Measurements from ENCODE around the gene SORCS2.

SORCS2 gene

DNA sequence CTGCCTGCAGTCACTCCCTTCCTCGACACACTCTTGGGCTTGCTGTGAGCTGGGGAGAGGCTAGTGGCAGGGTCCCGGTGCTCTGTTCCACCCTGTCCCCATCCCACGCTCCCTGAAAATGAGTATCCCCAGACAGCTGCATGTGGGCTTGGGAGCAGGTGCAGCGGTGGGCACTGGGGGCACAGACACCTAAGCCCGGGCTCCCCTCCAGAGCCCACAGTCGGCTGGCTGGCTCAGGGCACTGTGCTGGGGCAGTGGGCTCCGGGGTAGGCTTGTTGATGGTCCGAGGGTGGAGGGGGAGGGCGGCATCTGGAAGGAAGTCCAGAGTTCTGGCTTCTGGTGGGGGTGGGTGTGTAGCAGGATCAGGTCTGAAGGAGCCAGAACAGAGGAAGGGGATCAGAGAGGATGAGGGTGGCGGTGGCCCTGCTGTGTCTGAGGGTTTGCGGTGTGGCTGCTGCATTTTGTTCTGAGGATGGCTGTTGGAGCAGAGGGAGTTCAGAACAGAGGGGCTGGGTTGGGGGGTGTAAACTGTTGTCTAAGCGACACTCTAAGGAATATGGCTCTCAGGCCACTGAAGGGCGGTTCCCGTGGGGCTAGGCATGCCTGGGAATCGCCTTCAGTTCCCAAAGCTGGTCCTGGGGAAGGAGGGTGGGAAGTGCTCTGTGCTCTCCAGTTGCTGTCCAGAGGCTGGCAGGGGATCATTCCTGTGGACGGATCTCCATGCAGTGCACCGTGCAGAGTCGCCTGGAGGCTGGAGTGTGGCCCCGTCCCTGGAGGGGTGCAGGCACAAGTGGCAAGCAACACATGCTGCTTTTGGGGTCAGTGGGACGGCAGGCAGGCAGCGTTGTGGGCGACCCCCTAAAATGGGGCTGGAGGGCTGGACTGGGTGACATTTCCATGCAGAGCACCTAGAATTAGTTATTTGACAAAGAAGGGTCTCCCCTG lies 114.0 kb downstream of the SORCS2 start:
- no peak for DNase-seq (ENCODE audit: low spot score)

DNA sequence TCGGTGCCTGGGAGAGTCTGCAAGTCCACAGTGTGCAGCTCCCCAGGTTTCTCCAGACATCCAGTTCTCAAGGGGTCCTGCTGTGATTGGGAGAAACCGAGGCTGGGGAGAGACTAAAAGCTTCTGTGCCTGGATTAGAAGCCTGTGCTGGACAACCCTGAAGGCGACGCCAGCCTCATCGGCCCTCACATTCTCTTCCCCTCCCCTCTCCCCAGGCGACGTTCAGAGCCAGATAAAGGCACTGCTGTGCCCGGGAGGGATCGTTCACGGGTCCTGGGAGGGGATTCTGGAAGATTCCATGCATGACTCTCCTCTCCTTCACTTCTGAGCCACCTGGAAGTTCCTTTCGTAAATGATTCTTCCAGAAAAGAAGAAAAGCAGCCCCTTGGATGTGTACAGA lies 114.6 kb downstream of the SORCS2 start:
- no peak for DNase-seq (ENCODE audit: low spot score)

DNA sequence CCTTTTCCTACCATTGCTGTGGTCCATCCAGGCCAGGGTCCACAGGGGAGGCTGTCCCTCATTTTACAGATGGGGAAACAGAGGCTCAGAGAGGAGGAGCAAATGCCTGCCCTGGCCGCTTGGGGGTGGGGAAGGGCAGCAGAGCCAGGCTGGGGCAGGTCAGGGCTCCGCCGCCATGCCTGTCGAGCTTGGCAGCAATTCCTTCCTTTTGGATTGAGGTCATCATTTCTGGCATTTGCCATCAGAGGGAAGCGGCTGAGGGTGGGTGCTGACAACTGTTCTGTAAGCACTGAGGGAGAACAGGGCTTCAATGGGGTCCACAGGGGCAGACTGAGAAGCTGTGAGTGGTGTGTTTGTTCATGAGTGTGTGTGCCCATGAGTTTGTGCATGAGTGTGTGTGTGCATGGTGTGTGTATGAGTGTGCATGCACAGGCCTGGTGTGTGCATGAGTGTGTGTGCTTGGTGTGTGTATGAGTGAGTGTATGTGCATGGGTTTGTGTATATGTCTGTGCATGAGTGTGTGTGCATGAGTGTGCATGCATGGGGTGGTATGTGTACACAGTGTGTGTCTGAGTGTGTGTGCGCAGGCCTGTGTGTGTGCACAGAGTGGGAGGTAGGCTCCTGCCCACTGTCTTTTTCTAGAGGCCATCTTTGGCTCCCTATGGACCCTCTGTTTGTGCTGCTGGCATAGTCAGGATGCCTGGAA lies 115.2 kb downstream of the SORCS2 start:
- no peak for DNase-seq (ENCODE audit: low spot score)

DNA sequence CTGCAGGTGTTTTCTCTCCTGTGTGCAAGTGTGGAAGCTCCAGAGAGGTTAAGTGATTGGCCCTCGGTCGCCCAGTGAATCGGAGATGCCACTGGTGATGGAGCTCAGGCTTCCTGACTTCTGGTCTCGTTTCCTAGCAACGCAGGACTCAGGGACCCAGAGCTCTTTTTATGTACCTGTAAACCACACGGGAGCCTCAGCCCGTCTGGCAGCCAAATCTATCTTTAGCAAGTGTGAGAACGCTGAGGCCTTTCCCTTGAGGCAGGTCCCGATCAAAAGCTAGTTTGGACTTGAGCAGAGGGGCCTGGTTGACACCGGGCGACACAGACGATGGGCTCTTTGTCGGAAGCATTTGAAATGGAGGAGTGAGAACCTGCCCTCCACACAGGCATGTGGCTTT lies 116.8 kb downstream of the SORCS2 start:
- DNase-seq (ENCODE audit: low spot score): no peak

DNA sequence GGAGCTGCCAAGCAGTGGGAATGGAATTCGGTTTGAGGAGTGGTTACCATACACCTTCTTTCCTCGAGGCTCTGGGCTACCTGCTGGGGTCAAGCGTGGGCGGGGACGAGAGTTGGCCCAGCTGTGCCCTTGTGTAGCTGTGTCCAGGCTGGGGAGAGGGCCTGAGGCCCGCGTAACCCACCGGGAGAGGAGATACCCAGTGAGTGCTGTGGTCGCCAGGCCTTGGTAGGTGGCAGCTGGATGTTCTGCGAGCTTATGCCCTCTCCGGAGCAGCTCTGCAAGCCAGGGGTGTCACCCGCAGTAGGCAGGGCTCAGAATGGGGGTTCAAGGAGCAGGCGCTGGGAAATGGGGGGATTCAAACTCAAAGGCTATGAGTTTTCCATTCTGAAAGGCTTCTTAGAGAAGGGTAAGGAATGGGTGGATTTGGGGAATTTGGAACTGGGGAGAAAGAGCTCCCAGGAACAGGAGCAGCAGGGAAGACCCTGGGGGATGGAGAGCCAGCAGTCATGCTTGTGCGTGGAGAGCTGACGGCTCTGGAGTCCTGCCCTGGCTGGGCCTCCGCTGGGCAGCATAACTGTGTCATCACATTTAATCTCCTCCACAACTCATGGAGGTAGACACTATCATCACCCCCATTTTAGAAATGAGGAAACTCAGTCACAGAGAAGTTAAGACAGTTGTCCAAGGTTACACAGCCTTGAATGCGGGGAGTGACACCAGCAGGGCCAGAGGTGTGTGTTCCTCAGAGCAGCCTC lies 117.5 kb downstream of the SORCS2 start:
- no peak for DNase-seq (ENCODE audit: low spot score)

DNA sequence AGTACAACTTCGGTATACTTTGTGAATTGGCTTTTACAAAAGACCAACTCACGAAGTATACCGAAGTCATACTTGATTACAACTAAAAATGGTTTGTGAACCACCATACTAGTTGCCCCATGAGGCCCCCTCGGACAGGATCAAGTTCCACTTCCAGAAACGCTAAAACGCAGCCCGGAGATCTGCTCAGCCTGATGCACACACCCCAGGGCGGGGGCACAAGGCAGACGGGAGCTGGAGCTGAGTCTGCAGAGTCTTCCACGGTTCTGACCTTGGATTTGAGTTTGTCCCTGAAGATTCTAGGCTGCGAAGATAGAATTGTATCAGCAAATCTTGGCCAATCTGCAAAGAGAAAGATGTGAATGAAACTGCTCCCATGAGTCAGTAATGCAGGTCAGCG lies 118.1 kb downstream of the SORCS2 start:
- no peak for DNase-seq (ENCODE audit: low spot score)

DNA sequence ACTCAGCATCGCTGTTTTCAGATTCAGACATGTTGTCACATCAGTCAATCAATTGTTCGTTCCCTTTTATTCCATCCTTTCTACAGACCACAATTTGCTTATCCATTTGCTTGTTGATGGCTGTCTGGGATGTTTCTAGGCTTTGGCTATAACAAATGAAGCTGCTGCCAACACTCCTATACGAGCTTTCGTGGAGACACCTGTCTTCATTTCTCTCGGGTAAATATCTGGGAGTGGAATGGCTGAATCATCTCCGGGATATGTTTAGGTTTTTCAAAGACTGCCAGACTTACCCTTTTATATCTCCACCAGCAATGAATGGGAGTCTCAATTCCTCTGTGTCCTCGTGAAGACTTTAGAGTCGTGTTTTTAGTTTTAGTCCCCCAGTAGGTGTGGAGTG lies 118.9 kb downstream of the SORCS2 start:
- DNase-seq (ENCODE audit: low spot score): no peak

DNA sequence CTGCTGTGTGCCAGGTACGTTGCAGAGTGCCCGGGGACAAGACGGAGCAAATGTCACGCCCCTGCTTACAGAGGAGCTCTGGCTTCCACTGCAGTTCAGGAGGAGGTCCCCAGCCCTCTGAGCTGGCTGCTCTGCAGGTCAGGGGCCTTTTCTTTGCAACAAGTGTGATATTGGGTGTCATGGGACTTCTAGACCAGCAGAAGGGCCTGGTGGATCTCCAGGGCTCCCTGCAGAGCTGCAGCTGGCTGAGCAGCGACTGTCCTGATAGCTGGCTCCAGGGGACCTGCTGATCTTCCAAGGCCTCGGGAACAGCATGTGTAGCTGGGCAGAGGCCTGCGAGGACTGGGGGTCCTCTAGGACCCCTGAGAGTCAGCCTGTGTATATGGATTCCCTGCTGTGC lies 120.4 kb downstream of the SORCS2 start:
- no peak for DNase-seq (ENCODE audit: low spot score)

DNA sequence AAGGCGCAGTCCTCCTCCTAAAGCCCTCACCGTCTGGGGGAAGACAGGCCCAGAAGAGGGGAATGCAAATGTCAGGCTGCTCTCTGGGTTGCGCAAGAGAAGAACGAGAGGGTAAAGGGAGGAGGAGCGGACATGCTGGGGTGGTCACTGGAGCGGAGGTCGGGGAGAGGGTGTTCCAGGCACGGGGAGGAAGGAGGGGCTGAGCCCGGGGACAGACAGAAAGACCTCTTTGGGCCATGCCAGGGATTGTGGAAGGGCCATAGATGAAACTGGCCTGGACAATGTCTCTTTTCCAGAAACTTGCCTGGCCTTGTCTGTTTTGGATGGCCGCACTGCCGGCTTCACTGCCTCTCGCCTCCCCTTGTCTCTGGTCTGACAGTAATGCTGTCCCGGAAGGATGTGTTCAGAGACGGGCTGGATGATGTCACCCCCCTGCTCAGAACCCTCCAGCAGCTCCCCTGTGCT lies 121.0 kb downstream of the SORCS2 start:
- no peak for DNase-seq (ENCODE audit: low spot score)

DNA sequence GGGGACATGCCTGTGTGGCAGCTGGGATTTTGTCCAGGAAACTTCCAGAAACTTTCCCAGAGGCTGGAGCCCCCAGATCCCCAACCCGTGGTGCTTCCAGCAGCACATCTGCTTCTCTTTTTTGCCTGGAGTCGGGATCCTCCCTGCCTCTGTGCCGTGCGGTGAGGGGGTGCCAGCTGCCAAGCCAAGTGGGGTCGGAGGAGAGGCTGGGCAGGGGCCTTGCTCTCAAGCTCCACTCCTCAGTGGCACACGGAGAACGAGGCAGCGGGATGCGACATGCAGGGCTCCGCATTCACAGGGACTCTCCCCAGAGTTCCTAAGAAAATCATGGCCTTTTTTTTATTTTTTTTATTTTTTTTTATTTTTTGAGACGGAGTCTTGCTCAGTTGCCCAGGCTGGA lies 121.7 kb downstream of the SORCS2 start:
- no peak for DNase-seq (ENCODE audit: low spot score)

DNA sequence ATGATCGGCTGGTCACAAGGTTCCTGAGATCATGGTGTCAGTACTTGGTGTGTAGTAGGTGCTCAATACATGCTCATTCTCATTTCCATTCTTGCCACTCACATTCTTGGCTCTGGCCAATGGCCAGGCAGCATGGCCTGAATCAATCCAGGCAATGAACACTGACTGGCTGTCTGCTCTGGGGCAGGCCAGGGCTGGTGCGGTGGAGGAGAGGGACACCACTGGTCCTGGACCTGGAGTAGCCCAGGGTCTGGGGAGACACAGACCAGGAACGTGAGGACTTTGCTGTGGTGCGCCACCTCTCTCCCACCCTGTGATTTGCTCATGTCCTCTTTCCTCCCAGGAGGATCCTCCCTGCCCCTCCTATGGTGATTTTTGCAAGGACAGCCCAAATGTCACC lies 122.9 kb downstream of the SORCS2 start:
- DNase-seq (ENCODE audit: low spot score): no peak

DNA sequence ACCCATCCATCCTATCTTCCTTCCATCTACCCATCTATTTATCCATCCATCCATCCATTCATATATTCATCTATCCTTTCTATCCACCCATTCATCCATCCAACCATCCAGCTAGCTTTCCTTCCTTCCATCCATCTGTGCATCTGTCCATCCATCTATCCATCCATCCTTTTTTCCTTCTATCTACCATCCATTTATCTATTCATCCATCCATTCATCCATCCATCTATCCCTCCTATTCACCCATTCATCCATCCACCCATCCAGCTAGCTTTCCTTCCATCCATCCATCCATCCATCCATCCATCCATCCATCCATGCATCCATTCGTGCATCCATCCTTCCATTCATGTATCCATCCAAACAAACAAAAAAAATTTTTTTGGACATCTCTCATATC lies 123.6 kb downstream of the SORCS2 start:
- DNase-seq (ENCODE audit: low spot score): no peak

DNA sequence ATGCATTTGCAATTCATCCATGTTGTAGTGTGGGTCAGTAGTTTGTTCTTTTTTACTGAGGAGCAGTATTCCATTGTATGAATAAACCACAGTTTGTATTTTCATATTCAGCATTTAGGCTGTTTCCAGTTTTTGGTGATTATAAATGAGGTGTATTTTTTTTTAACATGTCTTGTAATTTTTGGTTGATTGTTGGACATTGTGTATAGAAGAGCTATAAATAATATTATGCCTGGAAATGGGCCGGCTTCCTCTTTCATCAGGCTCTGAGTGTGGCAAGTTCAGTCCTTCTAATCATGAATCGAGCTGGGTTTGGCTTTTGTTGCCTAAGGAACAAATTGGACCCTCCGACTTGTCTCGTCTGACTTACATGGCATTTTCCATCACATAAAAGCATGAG lies 126.7 kb downstream of the SORCS2 start:
- no peak for DNase-seq (ENCODE audit: low spot score)

DNA sequence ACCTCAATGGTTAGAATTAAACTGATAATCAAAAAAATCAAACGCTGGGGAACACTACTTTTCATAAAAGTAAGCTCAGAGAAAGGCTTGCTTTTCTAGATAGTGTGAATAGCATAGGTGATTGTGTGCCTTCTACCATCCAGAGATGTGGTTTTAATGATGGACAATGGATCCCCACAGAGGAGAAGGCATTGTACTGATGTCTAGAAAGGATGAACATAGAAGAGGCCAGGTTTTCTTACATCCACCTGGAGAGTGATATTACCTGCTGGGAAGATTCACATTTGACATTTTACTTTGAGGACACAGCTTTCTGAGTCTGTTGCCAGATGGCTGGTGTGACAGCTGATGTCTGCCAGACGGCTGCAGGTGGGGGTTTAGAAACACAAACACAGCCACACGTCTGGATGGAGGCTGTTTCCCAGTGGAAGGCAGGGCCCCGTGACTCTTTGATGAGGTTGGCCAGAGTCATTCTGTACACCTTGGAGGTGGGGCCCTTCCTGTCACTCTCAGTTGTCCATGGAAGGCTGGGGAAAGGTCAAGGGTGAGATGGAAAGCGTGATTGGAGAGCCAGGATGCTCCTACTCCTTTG lies 128.0 kb downstream of the SORCS2 start:
- DNase-seq (ENCODE audit: low spot score): no peak

DNA sequence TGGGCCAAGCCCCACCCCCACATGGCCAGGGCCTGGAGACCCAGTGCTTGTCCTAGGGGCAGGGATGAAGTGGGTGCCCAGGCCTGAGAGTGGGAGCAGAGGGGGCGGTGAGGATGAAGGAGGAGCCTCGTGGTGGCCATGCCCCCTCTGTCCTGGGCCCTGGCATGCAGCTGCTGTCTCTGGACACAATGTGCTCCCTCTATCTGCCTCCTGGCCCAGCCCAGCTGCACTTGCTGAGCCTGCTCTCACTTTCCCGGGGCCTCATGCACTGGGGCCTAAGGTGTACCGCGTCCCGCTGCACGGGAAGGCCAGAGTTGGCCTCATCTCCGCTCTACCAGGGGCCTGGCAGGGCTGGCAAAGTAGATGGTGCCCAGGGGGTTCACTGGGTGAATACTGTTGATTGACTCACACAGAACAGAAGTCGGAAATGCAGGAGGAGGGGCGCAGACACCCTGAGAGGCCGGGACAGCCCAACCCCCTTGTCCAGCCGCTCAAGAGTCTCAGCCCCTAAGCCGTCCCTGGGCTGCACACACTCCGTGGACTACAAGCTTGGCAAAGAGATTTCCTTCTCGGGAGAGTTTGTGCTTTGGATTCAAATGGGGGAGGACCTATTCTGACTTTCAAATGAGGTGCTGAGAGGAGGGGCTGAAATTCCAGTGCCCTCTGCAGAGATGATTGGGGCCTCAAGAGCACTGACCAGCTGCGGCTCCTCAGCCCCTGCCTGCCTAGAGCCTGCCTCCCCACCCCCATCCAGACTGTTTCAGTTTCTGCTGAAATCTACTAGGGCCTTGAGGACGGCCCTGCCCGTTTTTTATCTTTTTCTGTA lies 130.0 kb downstream of the SORCS2 start:
- no peak for DNase-seq (ENCODE audit: low spot score)

DNA sequence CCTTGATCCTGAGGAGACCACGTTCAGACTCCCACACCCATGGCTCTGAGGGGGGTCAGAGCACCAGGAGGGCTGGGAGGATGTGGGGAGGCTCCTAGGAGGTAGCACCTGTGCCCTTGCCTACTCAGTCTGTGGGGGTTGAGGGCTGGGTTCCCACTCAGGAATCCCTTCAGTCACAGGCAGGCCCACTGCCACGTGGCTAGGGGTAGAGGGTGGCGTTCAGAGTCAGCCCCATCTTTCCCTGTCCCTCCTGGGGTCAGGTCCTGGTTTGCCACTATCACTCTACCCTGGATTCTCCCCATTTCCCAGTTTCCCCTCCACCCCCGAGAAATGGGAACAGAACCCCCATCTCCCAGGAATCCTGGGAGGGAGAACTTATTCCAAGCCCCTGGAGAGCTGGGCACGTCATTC lies 131.1 kb downstream of the SORCS2 start:
- no peak for DNase-seq (ENCODE audit: low spot score)

DNA sequence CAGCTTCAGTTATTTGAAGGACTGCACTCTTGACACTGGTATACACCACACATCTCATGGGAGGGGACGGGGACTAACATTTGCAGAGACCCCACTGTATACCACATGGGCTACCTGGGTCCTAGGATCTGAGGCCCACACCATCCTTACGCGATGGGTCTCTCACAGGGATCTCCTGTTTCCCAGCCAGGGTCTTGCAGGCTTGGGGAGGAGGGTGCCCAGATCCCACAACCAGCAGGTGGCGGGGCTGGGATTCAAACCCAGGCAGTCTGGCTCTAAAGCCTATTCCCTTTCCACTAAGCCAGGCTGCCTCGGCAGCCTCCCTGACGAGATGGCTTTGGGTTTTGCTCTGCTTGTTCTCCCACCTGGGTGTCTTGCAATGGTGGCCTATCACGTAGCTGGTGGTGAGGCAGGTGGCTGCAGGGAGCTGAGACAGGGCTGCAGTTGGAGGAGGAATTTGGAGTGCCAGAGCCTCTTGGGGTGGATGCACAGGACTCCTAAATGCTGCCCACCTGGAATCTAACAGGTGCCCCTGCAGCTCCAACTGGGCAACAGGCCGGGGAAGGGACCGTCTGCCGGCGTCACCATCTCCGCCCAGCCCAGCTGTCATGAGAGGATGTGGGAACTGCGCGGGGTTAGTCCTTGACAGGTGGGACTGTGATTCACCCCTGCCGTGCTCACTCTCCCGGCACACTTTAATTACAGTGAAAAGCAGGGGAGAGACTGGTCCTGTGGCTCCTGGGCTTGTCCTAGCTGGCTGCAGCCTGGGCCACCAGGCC lies 131.7 kb downstream of the SORCS2 start:
- DNase-seq (ENCODE audit: low spot score): no peak

DNA sequence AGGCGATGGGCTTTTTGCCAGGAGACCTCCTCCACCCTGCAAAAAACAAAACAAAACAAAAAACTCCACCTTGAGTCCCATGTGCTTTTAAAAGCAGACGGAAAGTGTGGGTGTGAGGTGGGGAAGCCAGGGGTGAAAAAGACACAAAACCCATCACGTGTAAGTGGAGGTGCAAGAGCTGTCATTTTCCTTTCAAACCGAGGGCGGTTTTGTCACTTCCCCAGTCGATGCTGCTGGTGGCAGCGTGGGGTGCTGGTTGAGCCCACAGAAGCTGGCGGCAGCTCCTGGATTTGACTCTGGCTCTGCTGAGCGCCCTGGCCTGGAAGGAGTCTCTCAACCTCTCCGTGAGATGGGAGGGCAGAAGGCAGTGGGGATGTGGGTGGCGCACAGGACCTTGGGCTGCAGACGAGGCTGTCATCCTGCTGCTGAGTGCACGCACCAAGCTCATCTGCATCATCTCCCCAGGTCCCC lies 132.3 kb downstream of the SORCS2 start:
- no peak for DNase-seq (ENCODE audit: low spot score)

DNA sequence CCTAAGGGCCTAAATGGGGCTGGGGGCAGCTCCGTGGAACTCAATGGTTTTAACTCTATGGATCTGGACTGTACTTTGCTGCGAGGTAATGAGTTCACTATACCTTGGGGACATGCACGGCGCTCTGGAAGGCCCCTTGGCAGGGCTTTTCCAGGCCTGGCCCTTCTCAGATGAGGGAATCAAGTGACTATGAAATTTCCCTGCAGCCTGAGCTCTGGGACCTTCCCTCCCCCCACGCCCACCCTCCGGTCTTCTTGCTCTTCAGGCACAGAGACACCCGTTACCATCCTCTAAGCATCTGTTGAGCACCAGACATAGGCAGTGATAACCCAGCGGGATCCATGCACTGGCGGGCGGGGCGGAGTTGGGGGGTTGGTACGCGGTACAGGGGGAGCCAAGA lies 133.2 kb downstream of the SORCS2 start:
- no peak for DNase-seq (ENCODE audit: low spot score)

DNA sequence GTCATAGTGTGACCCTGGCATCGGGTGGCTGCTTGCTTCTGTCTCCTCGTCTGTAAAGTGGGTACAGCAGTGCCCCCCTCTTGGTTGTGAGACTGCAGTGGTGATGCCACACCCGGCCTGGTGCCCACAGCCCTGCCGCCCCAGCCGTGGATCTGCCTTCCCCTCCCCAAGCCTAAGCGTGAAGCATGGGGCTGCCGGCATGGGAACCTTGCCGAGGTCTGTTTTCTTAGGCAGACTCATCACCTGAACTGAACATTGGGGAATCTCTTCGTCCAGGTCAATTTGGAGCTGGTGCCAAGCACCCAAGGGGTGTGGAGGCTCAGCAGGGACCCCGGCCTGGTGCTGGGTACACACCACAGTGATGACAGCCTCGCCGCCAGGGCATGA lies 134.0 kb downstream of the SORCS2 start:
- no peak for DNase-seq (ENCODE audit: low spot score)

Measured in kidney capillary endothelial cell (primary cell).